Measurements from ENCODE around the gene AHCYL1. TPM values are rescaled to one million over a fixed set of nuclear protein-coding genes. Genes with fewer than 3 reads are reported as not detected.
A peak's percentile ranks its signal among the peaks of the same experiment; 100 is the strongest.

The AHCYL1 gene
- total RNA-seq, 1 donor from 2014 or later = 41.6 TPM

DNA sequence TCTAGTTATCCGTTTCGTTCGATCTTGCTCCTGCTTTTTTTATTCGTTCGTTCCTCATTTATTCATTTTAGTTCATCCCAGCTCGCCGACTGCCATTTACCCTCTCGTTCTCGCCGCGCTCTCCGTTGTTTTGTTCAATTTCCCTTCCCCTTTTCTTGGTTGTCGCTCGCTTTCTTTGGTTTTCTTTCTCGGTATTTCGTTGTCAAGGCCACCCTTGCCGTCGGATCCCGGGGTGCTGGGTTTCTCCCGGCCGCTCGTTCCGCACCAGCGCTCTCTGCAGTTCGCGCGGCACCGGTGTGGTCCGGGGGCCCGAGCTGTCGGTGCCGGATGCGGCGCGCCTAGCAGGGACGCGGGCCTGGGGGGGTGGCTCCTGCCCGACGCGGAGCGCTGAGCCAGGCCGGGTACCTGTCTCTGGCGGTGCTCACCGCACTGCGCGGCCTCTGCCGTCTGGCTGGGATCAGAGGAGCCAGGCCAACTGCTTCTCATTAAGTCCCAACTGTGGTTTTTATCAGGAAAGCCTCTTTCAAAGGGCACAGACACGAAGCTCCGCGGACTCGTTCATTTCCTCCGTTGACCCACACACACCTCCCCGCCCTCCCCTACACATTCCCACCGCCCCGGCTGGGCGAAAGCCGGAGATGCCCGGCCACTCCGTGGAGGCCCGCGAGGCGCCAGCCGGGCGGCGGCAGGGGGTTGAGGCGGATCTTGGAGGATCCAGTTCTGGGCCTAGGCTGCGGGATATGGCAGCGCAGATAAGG is 84.3 kb downstream of the AHCYL1 start:
- no peaks in the 10 kb centered on the region for H3K9me3 Mint-ChIP-seq
- intact Hi-C loops (cut with micrococcal nuclease) = loop anchor here (1.0 to 5.0 kb wide), 2 partner anchors 15 to 33 kb away; no protein-coding TSS in a partner anchor
- POLR2A ChIA-PET = interaction anchor here (1.2 to 2.0 kb wide), 2 partner anchors 19 to 34 kb away, joined by 3 to 8 read pairs; partner anchors contain the start of gene STRIP1
- H3K27ac Mint-ChIP-seq = no peak overlapping the region
- peak overlapping the region; percentile 76 for H3K4me3 Mint-ChIP-seq
- CTCF ChIA-PET = interaction anchor here (0.6 kb wide), 1 partner anchor 36 kb away, joined by 3 read pairs; no protein-coding TSS in a partner anchor
- TF ChIP-seq, protein P1, sequence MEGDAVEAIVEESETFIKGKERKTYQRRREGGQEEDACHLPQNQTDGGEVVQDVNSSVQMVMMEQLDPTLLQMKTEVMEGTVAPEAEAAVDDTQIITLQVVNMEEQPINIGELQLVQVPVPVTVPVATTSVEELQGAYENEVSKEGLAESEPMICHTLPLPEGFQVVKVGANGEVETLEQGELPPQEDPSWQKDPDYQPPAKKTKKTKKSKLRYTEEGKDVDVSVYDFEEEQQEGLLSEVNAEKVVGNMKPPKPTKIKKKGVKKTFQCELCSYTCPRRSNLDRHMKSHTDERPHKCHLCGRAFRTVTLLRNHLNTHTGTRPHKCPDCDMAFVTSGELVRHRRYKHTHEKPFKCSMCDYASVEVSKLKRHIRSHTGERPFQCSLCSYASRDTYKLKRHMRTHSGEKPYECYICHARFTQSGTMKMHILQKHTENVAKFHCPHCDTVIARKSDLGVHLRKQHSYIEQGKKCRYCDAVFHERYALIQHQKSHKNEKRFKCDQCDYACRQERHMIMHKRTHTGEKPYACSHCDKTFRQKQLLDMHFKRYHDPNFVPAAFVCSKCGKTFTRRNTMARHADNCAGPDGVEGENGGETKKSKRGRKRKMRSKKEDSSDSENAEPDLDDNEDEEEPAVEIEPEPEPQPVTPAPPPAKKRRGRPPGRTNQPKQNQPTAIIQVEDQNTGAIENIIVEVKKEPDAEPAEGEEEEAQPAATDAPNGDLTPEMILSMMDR (IDR thresholded peaks at IDR 0.05) = no peak
- H3K4me1 Mint-ChIP-seq = peaks cover 23% of the 10 kb centered on the region
- peak; percentile 40 for DNase-seq
- H3K27me3 Mint-ChIP-seq = peaks cover 43% of the 10 kb centered on the region
- peak; percentile 29 for ATAC-seq (ENCODE audit: low read depth)
- no peaks in the 10 kb centered on the region for H3K36me3 Mint-ChIP-seq (ENCODE audit: low read depth)

GRCh38 chr1:110069404-110070281 is 85.1 kb downstream of the AHCYL1 start:
- ChIA-PET POLR2A (interaction anchor here (1.2 to 2.0 kb wide), 2 partner anchors 18 to 35 kb away, joined by 3 to 8 read pairs; partner anchors contain the start of gene STRIP1), CTCF (interaction anchor here (0.6 kb wide), 1 partner anchor 35 kb away, joined by 3 read pairs; no protein-coding TSS in a partner anchor)
- Mint-ChIP-seq H3K9me3 (no peaks in the 10 kb centered on the region), H3K36me3 (ENCODE audit: low read depth) (no peaks in the 10 kb centered on the region), H3K4me3 (peak overlapping the region; percentile 73), H3K27ac (no peak overlapping the region), H3K4me1 (peaks cover 23% of the 10 kb centered on the region), H3K27me3 (peaks cover 46% of the 10 kb centered on the region)
- TF ChIP-seq, protein P1 (IDR thresholded peaks at IDR 0.05) = no peak
- intact Hi-C loops (cut with micrococcal nuclease) = loop anchor here (1.0 to 5.0 kb wide), 2 partner anchors 15 to 33 kb away; no protein-coding TSS in a partner anchor
- DNase-seq (peak; percentile 33), ATAC-seq (ENCODE audit: low read depth) (peak; percentile 38)

GRCh38 chr1:110070282-110070669 is 85.7 kb downstream of the AHCYL1 start:
- H3K27me3 Mint-ChIP-seq = peaks cover 46% of the 10 kb centered on the region
- intact Hi-C loops (cut with micrococcal nuclease) = no loop called here
- no peak for ATAC-seq (ENCODE audit: low read depth)
- no peaks in the 10 kb centered on the region for H3K9me3 Mint-ChIP-seq
- H3K4me1 Mint-ChIP-seq = peaks cover 23% of the 10 kb centered on the region
- DNase-seq = no peak
- TF ChIP-seq, protein P1 (IDR thresholded peaks at IDR 0.05) = no peak
- peak overlapping the region; percentile 73 for H3K4me3 Mint-ChIP-seq
- no peaks in the 10 kb centered on the region for H3K36me3 Mint-ChIP-seq (ENCODE audit: low read depth)
- ChIA-PET CTCF (no interaction called here), POLR2A (no interaction called here)
- no peak overlapping the region for H3K27ac Mint-ChIP-seq

- intact Hi-C loops (cut with micrococcal nuclease) = no loop called here
- Mint-ChIP-seq H3K36me3 (ENCODE audit: low read depth) (no peaks in the 10 kb centered on the region), H3K4me3 (peak within 1 kb of the TSS; percentile 73), H3K9me3 (no peaks in the 10 kb centered on the region), H3K27ac (no peak within 1 kb of the TSS), H3K27me3 (peaks cover 49% of the 10 kb centered on the region), H3K4me1 (peaks cover 23% of the 10 kb centered on the region)
- ATAC-seq (ENCODE audit: low read depth) (no peak), DNase-seq (no peak)
- TF ChIP-seq, protein P1 (IDR thresholded peaks at IDR 0.05) = no peak
- ChIA-PET POLR2A (no interaction called here), CTCF (interaction anchor here (1.2 kb wide), 1 partner anchor 17 kb away, joined by 7 read pairs; no protein-coding TSS in a partner anchor)
Measured at GRCh38 chr1:110070671-110071242, 86.2 kb downstream of the AHCYL1 start, which contains the start of gene ALX3. Gene ALX3, minus strand, starts transcription at chr1:110070672. Its CDS starts 60 bp downstream, at chr1:110070612.

Other genes starting within 250 kb of the AHCYL1 start
- gene GSTM3, start 243.7 kb upstream of the AHCYL1 start, total RNA-seq = 0.55 and 0.61 TPM in 2 replicates
- gene EPS8L3, start 220.8 kb upstream of the AHCYL1 start, total RNA-seq = not detected in 2 replicates
- 1.9 and 2.0 TPM in 2 replicates for gene CSF1, start 73.9 kb upstream of the AHCYL1 start, total RNA-seq
- gene STRIP1, start 49.9 kb downstream of the AHCYL1 start, total RNA-seq = 60.4 and 77.3 TPM in 2 replicates
- gene ALX3, start 85.9 kb downstream of the AHCYL1 start, total RNA-seq = not detected in 2 replicates
- not detected in 2 replicates for gene UBL4B, start 127.7 kb downstream of the AHCYL1 start, total RNA-seq
- gene SLC6A17, start 165.7 kb downstream of the AHCYL1 start, total RNA-seq = not detected in 2 replicates
- gene KCNC4, start 225.5 kb downstream of the AHCYL1 start, total RNA-seq = 8.5 and 9.8 TPM in 2 replicates

All from activated B cell treated with CpG ODN at 0.5 μM for 24 hours (primary cell).